Skeletal muscle tissue (tissue), 4 donors: ENCODE results near the gene KCNA5. TPM values are rescaled to one million over a fixed set of nuclear protein-coding genes. Genes with fewer than 3 reads are reported as not detected.

ENCODE experiments used
- H3K27ac ChIP-seq: one replicate; pipeline ENCODE4 v1.7.0; 2013; ENCODE audit warnings: mild to moderate bottlenecking, low read depth, low read length, inconsistent platforms
- H3K27me3 ChIP-seq, 3 donors: one replicate each; pipeline ENCODE4 v1.7.0; 2013; ENCODE audit warnings: low read length in 3 of 3; ENCODE audit not compliant: control insufficient read depth in 3 of 3, insufficient read depth in 3 of 3
- H3K36me3 ChIP-seq, 3 donors: one replicate each; pipeline ENCODE4 v1.7.0; 2013; ENCODE audit warnings: low read length in 3 of 3; ENCODE audit not compliant: control insufficient read depth in 3 of 3, insufficient read depth in 3 of 3
- H3K4me1 ChIP-seq, 3 donors: one replicate each; pipeline ENCODE4 v1.7.0; 2013; ENCODE audit warnings: low read length in 3 of 3, mild to moderate bottlenecking in 3 of 3; ENCODE audit not compliant: control insufficient read depth in 3 of 3, insufficient read depth in 3 of 3
- H3K4me3 ChIP-seq, 3 donors: one replicate each; pipeline ENCODE4 v1.7.0; 2013; ENCODE audit warnings: low read length in 3 of 3
- H3K9ac ChIP-seq, 3 donors: one replicate each; pipeline ENCODE4 v1.7.0; 2013; ENCODE audit warnings: low read length in 3 of 3, mild to moderate bottlenecking in 3 of 3, moderate library complexity in 2 of 3, low read depth in 1 of 3
- H3K9me3 ChIP-seq, 3 donors: one replicate each; pipeline ENCODE4 v1.7.0; 2013; ENCODE audit warnings: low read length in 3 of 3; ENCODE audit not compliant: control insufficient read depth in 3 of 3
- total RNA-seq: library from RNA; depleted of rRNA; stranded (reverse); fragments of >200 nt; gene quantifications from one replicate; pipeline ENCODE4 v1.2.3, GENCODE V29; 2014
- donor health status: Osteomylitis.

Gene KCNA5
- total RNA-seq, 1 donor from 2014 or later = 3.7 TPM

DNA sequence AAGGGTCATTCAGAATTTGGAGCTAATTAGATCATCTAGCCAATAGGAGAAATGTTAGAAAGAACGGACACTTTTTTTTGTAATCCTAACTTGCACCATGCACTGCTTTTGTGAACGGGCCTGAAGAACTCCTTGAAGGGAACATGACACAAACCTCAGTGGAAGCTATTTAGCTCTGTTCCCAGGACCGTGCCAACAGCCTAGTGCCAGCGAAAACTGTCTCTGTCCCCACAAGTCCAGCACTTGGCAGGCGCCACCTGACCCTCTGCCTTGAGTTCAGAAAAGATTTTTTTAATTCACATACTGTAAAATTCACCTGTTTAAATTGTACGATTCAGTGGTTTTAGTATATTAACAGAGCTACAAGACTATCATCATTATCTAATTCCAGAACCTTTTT lies 31.3 kb upstream of the KCNA5 start:
- Histone ChIP-seq H3K27me3 (no peaks in the 10 kb centered on the region), H3K4me1 (peaks cover 31 to 38% (median 38%) of the 10 kb centered on the region in 3 donors), H3K4me3 (no peak overlapping the region), H3K27ac (peak overlapping the region; percentile 21), H3K9me3 (no peaks in the 10 kb centered on the region), H3K9ac (peak overlapping the region in 2 of 3 donors; percentile 28 to 41), H3K36me3 (no peaks in the 10 kb centered on the region)

DNA sequence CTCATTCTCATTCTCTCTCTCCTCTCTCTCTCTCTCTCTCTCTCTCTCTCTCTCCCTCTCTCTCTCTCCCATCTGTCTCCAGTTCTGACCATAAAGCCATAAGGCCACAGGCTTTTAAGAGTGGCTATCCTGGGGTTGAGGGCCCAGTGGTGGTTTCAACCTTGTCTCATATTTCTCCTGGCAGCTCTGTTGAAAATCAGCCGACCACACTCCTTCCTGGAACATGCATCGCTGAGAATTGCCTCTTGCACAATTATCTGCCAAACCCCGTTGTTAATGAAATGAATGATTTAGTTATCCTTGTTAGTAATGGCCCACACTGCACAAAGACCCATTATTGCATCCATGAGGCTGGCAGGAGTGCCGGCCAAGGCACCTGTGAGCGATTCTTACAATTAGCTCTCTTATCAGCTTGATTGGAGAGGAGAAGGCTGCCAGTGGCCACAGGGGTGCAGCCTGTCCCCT lies 30.4 kb upstream of the KCNA5 start:
- Histone ChIP-seq H3K9me3 (no peaks in the 10 kb centered on the region), H3K27me3 (no peaks in the 10 kb centered on the region), H3K4me3 (no peak overlapping the region), H3K27ac (no peak overlapping the region), H3K9ac (no peak overlapping the region), H3K4me1 (peaks cover 31 to 38% (median 38%) of the 10 kb centered on the region in 3 donors), H3K36me3 (no peaks in the 10 kb centered on the region)

GRCh38 chr12:5014269-5014668 lies 29.4 kb upstream of the KCNA5 start:
- Histone ChIP-seq H3K4me1 (peaks cover 31 to 38% (median 36%) of the 10 kb centered on the region in 3 donors), H3K27ac (no peak overlapping the region), H3K9ac (no peak overlapping the region), H3K27me3 (no peaks in the 10 kb centered on the region), H3K9me3 (no peaks in the 10 kb centered on the region), H3K4me3 (no peak overlapping the region), H3K36me3 (no peaks in the 10 kb centered on the region)

GRCh38 chr12:5015711-5016492 lies 27.8 kb upstream of the KCNA5 start:
- Histone ChIP-seq H3K4me3 (no peak overlapping the region), H3K27ac (no peak overlapping the region), H3K27me3 (no peaks in the 10 kb centered on the region), H3K9me3 (no peaks in the 10 kb centered on the region), H3K9ac (no peak overlapping the region), H3K36me3 (no peaks in the 10 kb centered on the region), H3K4me1 (peaks cover 24 to 27% (median 25%) of the 10 kb centered on the region in 3 donors)

GRCh38 chr12:5016526-5016925 lies 27.2 kb upstream of the KCNA5 start:
- no peaks in the 10 kb centered on the region for H3K9me3 ChIP-seq
- H3K27me3 ChIP-seq = peaks cover 0 to 2% (median 0%) of the 10 kb centered on the region in 3 donors

GRCh38 chr12:5017638-5018348 lies 25.9 kb upstream of the KCNA5 start:
- Histone ChIP-seq H3K27me3 (peaks cover 0 to 5% (median 0%) of the 10 kb centered on the region in 3 donors), H3K27ac (no peak overlapping the region), H3K4me3 (no peak overlapping the region), H3K9me3 (no peaks in the 10 kb centered on the region), H3K4me1 (peaks cover 6 to 8% (median 7%) of the 10 kb centered on the region in 3 donors), H3K36me3 (no peaks in the 10 kb centered on the region), H3K9ac (no peak overlapping the region)

More at GRCh38 chr12:5016526-5016925, 27.2 kb upstream of the KCNA5 start:
- H3K9ac ChIP-seq = no peak overlapping the region
- H3K27ac ChIP-seq = no peak overlapping the region
- no peaks in the 10 kb centered on the region for H3K36me3 ChIP-seq
- peaks cover 18 to 21% (median 19%) of the 10 kb centered on the region in 3 donors for H3K4me1 ChIP-seq
- H3K4me3 ChIP-seq = no peak overlapping the region

GRCh38 chr12:5018677-5019076 lies 25.0 kb upstream of the KCNA5 start:
- peaks cover 0 to 5% (median 0%) of the 10 kb centered on the region in 3 donors for H3K27me3 ChIP-seq
- H3K36me3 ChIP-seq = no peaks in the 10 kb centered on the region
- H3K9me3 ChIP-seq = no peaks in the 10 kb centered on the region
- no peak overlapping the region for H3K4me3 ChIP-seq
- no peaks in the 10 kb centered on the region for H3K4me1 ChIP-seq
- no peak overlapping the region for H3K27ac ChIP-seq
- H3K9ac ChIP-seq = no peak overlapping the region

DNA sequence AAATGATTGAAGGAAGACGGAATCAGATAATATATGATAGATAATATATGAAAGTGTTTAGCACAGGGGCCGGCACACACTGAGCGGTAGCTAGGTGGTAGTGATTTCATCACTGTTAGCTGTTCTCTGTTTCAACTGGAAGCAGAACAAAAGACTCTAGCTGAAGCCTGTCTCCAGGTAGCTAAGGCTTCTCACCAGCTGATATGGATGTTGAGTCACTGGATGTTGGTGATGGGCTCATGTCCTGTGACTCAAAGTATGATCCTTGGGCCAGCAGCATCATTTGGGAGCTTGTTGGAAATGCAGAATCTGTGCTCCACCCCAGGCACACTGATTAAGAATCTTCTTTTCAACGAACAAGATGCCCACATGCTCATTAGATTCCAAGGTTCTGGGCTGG lies 21.7 kb upstream of the KCNA5 start:
- Histone ChIP-seq H3K27me3 (peaks cover 0 to 5% (median 4%) of the 10 kb centered on the region in 3 donors), H3K27ac (no peak overlapping the region), H3K9me3 (no peaks in the 10 kb centered on the region), H3K4me1 (peaks cover 0 to 7% (median 6%) of the 10 kb centered on the region in 3 donors), H3K4me3 (no peak overlapping the region), H3K9ac (no peak overlapping the region), H3K36me3 (no peaks in the 10 kb centered on the region)

DNA sequence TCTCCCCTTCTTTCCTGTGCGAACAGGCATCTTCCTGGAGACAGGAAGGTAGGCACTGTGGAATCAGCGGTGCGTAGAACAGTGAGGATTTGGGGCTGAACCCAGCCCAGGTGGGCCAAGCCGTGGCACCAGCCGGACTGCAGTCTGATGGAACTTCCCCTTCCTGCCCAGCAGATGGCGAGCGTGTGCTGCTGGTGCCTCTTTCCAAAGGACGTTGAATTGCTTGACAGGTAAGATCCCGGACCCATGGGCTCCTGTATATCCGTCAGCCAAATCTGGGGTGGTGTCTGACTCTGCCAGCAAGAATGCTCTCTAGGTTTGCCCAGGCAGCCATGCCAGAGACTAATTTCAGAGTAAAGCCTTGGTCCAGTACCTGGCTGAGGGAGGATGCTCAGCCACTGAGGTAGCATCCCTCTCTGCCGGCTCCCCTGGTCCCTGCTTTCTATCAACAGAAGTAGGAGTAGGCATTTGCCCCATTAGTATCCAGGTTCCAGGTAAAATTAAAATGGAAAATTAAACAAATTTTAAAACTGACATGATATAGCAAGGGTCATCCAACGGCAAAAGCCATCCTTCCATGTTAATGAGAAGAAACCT lies 21.1 kb upstream of the KCNA5 start:
- Histone ChIP-seq H3K4me3 (no peak overlapping the region), H3K9me3 (no peaks in the 10 kb centered on the region), H3K4me1 (peaks cover 0 to 7% (median 6%) of the 10 kb centered on the region in 3 donors), H3K9ac (no peak overlapping the region), H3K27me3 (peaks cover 0 to 5% (median 4%) of the 10 kb centered on the region in 3 donors), H3K27ac (no peak overlapping the region), H3K36me3 (no peaks in the 10 kb centered on the region)
